ENCODE results near the gene GNAI1. TPM values are rescaled to one million over a fixed set of nuclear protein-coding genes. Genes with fewer than 3 reads are reported as not detected.
A peak's percentile ranks its signal among the peaks of the same experiment; 100 is the strongest.

Gene GNAI1
- total and polyA plus RNA-seq, 12 donors, result 14.8 to 125 (median 64.8) TPM

DNA sequence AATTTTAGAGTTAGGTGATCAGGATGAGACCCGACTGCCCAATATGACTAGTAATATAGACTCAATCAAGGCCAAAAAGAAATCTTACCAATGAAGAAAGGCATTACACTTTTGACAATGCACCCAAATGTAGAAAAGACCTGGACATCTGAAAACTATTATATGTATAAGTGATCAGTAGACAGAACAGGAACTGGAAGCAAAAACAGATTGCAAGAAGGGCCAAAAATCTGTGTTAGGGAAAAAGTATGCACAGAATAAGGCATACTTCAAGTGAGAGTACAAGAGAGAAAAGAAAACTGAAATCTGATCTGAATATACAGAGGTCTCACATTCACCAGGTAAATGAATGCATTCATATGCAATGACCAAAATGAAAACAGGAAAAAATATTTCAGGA, 107.0 kb downstream of the GNAI1 start:
- no peak for TF ChIP-seq POLR2A (IDR thresholded peaks at IDR 0.05)
- TF ChIP-seq, protein P1, sequence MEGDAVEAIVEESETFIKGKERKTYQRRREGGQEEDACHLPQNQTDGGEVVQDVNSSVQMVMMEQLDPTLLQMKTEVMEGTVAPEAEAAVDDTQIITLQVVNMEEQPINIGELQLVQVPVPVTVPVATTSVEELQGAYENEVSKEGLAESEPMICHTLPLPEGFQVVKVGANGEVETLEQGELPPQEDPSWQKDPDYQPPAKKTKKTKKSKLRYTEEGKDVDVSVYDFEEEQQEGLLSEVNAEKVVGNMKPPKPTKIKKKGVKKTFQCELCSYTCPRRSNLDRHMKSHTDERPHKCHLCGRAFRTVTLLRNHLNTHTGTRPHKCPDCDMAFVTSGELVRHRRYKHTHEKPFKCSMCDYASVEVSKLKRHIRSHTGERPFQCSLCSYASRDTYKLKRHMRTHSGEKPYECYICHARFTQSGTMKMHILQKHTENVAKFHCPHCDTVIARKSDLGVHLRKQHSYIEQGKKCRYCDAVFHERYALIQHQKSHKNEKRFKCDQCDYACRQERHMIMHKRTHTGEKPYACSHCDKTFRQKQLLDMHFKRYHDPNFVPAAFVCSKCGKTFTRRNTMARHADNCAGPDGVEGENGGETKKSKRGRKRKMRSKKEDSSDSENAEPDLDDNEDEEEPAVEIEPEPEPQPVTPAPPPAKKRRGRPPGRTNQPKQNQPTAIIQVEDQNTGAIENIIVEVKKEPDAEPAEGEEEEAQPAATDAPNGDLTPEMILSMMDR (IDR thresholded peaks at IDR 0.05), result no peak
- H3K36me3 ChIP-seq (replicated peaks in 1 of 2), result no peaks in the 10 kb centered on the region
- H3K4me1 ChIP-seq (replicated peaks in 1 of 2), result no peaks in the 10 kb centered on the region
- no peaks in the 10 kb centered on the region for H3K27me3 ChIP-seq
- intact Hi-C loops (cut with DNase I), result no loop called here
- DNase-seq, result no peak
- WGBS, 4 donors, result 92 to 97% (median 96%) methylated on average over 1 of the region's 1 CpG
- H3K9me3 ChIP-seq (replicated peaks in 1 of 3), result no peaks in the 10 kb centered on the region
- H3K4me3 ChIP-seq, result no peak overlapping the region
- no peak overlapping the region for H3K27ac ChIP-seq

DNA sequence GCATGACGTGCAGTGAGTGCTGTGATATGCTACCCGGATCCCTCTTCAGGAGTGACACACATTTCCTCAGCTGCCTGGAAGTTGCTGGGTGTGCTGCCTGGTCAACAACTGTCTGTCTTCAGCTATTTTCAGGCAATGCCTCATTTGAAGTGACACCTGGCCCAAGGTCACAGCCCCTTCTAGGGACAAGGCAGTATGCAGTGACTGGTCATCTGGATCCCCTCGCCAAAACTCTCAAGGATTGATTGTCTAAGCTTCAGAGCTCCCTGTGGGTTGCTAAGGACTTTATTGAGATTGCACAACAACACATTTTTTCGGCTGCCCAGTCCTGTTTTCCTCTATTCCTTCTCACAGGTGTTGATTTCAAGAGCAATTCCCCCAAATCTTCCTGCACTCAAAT, 108.8 kb downstream of the GNAI1 start:
- intact Hi-C loops (cut with DNase I), result no loop called here
- WGBS, 4 donors, result 57 to 79% (median 70%) methylated on average over 4 of the region's 4 CpGs
- H3K27ac ChIP-seq, result no peak overlapping the region
- DNase-seq, result peak in 3 of 7 donors; percentile 40 to 70 (median 48)
- no peaks in the 10 kb centered on the region for H3K9me3 ChIP-seq (replicated peaks in 1 of 3)
- H3K36me3 ChIP-seq (replicated peaks in 1 of 2), result no peaks in the 10 kb centered on the region
- H3K27me3 ChIP-seq, result no peaks in the 10 kb centered on the region
- TF ChIP-seq, protein P1 (IDR thresholded peaks at IDR 0.05), result no peak
- no peak for TF ChIP-seq POLR2A (IDR thresholded peaks at IDR 0.05)
- no peaks in the 10 kb centered on the region for H3K4me1 ChIP-seq (replicated peaks in 1 of 2)
- H3K4me3 ChIP-seq, result no peak overlapping the region

DNA sequence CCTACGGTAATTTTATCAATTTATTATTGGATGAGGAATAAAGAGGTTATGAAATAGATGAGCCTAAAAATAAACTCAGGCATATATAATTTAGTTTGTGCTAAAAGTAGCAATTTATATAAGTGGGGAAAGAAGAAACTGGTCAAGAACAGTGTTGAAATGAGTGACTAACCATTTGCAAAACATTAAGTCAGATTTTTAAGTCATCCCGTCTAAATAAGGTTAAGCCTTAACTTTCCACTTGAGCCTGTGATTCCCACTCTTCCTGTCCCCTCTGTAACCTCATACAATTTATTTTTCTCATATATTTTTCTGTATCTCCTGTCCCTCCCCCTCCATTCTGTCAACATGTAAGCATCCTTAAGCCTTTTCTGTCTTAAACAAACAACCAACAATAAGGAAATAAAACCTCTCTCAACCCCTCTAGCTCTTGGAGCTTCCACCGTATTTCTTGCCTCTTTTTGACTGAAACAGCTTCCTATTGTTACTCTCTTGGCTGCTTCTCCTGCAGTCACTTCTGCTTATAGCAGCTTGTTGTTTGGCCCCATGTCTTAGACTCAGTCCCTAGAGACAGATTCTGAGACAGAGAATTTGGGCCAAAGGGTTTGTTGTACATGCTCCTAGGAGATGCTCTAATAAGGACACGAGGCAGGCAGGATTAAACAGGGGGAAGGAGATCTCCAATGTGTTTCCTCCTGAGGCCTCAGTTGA, 109.7 kb downstream of the GNAI1 start:
- no peak overlapping the region for H3K27ac ChIP-seq
- 60 to 70% (median 68%) methylated on average over 4 of the region's 4 CpGs for WGBS, 4 donors

DNA sequence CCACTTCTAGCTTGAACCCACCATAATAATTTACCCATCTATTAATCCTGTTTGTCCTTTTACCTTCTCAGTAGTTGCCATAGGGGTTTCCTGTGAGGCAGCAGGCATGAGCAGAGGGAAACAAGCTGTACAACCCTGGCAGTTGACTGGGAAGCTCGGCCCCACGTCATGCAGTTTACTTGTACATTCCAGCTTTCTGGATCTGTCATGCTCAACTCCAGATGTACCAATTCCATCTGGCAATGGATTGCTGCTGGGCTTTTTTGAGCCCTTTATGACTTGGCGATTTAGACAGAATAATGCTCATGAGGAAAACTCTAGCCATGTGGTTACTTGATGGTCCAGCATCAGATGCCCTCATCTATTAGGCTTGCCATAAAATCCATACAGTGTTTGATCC, 112.5 kb downstream of the GNAI1 start:
- Histone ChIP-seq H3K4me1 (replicated peaks in 1 of 2) (no peaks in the 10 kb centered on the region), H3K27ac (no peak overlapping the region), H3K27me3 (no peaks in the 10 kb centered on the region), H3K36me3 (replicated peaks in 1 of 2) (no peaks in the 10 kb centered on the region), H3K9me3 (replicated peaks in 1 of 3) (no peaks in the 10 kb centered on the region), H3K4me3 (no peak overlapping the region)
- intact Hi-C loops (cut with DNase I), result no loop called here
- DNase-seq, result no peak
- WGBS, 4 donors, result 73 to 93% (median 92%) methylated on average over 3 of the region's 3 CpGs
- TF ChIP-seq POLR2A (IDR thresholded peaks at IDR 0.05), result no peak
- TF ChIP-seq, protein P1 (IDR thresholded peaks at IDR 0.05), result no peak

More for the DNA sequence above, 109.7 kb downstream of the GNAI1 start:
- Histone ChIP-seq H3K9me3 (replicated peaks in 1 of 3) (no peaks in the 10 kb centered on the region), H3K27me3 (no peaks in the 10 kb centered on the region), H3K36me3 (replicated peaks in 1 of 2) (no peaks in the 10 kb centered on the region), H3K4me1 (replicated peaks in 1 of 2) (no peaks in the 10 kb centered on the region), H3K4me3 (no peak overlapping the region)
- peak in 2 of 7 donors; percentile 13 to 47 for DNase-seq
- intact Hi-C loops (cut with DNase I), result no loop called here
- TF ChIP-seq POLR2A (IDR thresholded peaks at IDR 0.05), result no peak
- TF ChIP-seq, protein P1 (IDR thresholded peaks at IDR 0.05), result no peak
